Measurements from ENCODE around the gene CCL22.
"Not testable (repeated sequence)": the region's sequence is repeated elsewhere in the genome, so short reads cannot be mapped to it uniquely, and the experiment has no call there.

CCL22 gene

GRCh38 chr16:57372372-57373116 is 14.0 kb downstream of the CCL22 start, which contains the start of gene CX3CL1:
Gene CX3CL1, plus strand, starts transcription at chr16:57372490. Its CDS starts 79 bp downstream, at chr16:57372569.
- H3K4me1 ChIP-seq (ENCODE audit: low read length), result peaks cover 71% of the 10 kb centered on the region
- peaks cover 25% of the 10 kb centered on the region for H3K79me2 ChIP-seq (ENCODE audit: low read length)
- TF ChIP-seq EZH2phosphoT487 (IDR thresholded peaks at IDR 0.05; ENCODE audit: low read depth) (no peak), CTCF (IDR thresholded peaks at IDR 0.05; ENCODE audit: low read depth, low read length) (0 out of 2 replicates have a peak, but pooled peaks have one; percentile 6)
- H3K27me3 ChIP-seq (ENCODE audit: low read depth, low read length), result no peaks in the 10 kb centered on the region
- H2AFZ ChIP-seq (ENCODE audit: low read depth, low read length), result no peak within 1 kb of the TSS
- H3K27ac ChIP-seq (ENCODE audit: low read length), result peak within 1 kb of the TSS; percentile 48
- H3K9ac ChIP-seq (ENCODE audit: low read length), result peak within 1 kb of the TSS; percentile 70
- no peaks in the 10 kb centered on the region for H4K20me1 ChIP-seq (ENCODE audit: insufficient read depth, low read length)
- H3K4me3 ChIP-seq (ENCODE audit: low read length), result peak within 1 kb of the TSS; percentile 75
- H3K36me3 ChIP-seq (replicated peaks; ENCODE audit: low read depth, low read length), result no peaks in the 10 kb centered on the region
- H3K9me3 ChIP-seq (ENCODE audit: insufficient read depth, low read length), result no peaks in the 10 kb centered on the region
- peak within 1 kb of the TSS; percentile 90 for H3K4me2 ChIP-seq (ENCODE audit: low read length)

DNA sequence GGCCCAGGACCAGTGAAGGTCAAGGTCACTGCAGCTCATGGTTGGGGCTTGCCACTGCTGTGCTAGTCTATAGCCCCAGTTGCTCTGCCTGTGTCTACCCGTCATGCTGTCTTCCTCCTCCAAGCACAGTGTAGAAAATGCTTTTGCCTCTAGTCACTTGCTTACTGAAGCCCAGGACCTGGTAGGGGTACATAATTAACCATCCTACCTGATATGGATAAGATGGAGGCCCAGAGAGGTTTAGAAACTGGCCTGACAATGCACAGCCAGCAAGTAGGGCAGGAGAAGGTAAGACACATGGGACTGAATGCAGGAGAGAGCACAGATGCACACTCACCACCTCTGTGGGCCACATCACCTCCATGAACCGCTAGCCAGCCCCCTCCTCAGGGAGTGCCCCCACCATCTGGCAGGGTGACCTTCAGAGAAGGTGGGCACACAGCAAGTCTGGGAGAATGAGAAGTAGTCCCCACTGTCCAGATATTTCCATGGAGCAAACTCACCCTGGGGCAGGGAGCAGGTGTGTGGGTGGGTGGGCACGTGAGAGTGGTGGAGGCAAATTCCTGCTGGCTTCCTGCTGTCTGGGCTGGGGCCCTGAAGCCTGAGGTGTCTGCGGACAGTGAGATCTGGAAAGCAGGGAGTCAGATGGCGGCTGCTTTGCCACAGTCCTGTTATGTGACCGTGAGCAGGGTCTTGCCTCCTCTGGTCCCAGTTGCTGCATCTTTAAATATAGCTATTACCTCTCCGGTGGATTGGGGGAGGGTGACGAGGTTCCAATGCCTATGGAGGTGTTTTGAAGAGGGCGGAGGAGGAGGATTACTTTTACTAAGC is 14.7 kb downstream of the CCL22 start:
- Histone ChIP-seq H3K4me1 (ENCODE audit: low read length) (peaks cover 74% of the 10 kb centered on the region), H3K9ac (ENCODE audit: low read length) (peak overlapping the region; percentile 70), H3K36me3 (replicated peaks; ENCODE audit: low read depth, low read length) (no peaks in the 10 kb centered on the region), H4K20me1 (ENCODE audit: insufficient read depth, low read length) (no peaks in the 10 kb centered on the region), H3K4me2 (ENCODE audit: low read length) (peak overlapping the region; percentile 90), H2AFZ (ENCODE audit: low read depth, low read length) (0 out of 2 replicates have a peak overlapping the region, but pooled peaks have one; percentile 4), H3K27me3 (ENCODE audit: low read depth, low read length) (no peaks in the 10 kb centered on the region), H3K27ac (ENCODE audit: low read length) (peak overlapping the region; percentile 48), H3K79me2 (ENCODE audit: low read length) (peaks cover 25% of the 10 kb centered on the region), H3K4me3 (ENCODE audit: low read length) (peak overlapping the region; percentile 75), H3K9me3 (ENCODE audit: insufficient read depth, low read length) (no peaks in the 10 kb centered on the region)
- TF ChIP-seq CTCF (IDR thresholded peaks at IDR 0.05; ENCODE audit: low read depth, low read length), result no peak
- TF ChIP-seq EZH2phosphoT487 (IDR thresholded peaks at IDR 0.05; ENCODE audit: low read depth), result no peak

GRCh38 chr16:57374067-57374534 is 15.5 kb downstream of the CCL22 start:
- Histone ChIP-seq H3K9ac (ENCODE audit: low read length) (peak overlapping the region; percentile 70), H3K79me2 (ENCODE audit: low read length) (peaks cover 30% of the 10 kb centered on the region), H4K20me1 (ENCODE audit: insufficient read depth, low read length) (no peaks in the 10 kb centered on the region), H3K4me2 (ENCODE audit: low read length) (peak overlapping the region; percentile 90), H3K27me3 (ENCODE audit: low read depth, low read length) (no peaks in the 10 kb centered on the region), H3K4me3 (ENCODE audit: low read length) (peak overlapping the region; percentile 75), H2AFZ (ENCODE audit: low read depth, low read length) (0 out of 2 replicates have a peak overlapping the region, but pooled peaks have one; percentile 16), H3K27ac (ENCODE audit: low read length) (peak overlapping the region; percentile 48), H3K4me1 (ENCODE audit: low read length) (peaks cover 82% of the 10 kb centered on the region), H3K36me3 (replicated peaks; ENCODE audit: low read depth, low read length) (no peaks in the 10 kb centered on the region), H3K9me3 (ENCODE audit: insufficient read depth, low read length) (no peaks in the 10 kb centered on the region)
- TF ChIP-seq CTCF (IDR thresholded peaks at IDR 0.05; ENCODE audit: low read depth, low read length) (no peak), EZH2phosphoT487 (IDR thresholded peaks at IDR 0.05; ENCODE audit: low read depth) (no peak)

DNA sequence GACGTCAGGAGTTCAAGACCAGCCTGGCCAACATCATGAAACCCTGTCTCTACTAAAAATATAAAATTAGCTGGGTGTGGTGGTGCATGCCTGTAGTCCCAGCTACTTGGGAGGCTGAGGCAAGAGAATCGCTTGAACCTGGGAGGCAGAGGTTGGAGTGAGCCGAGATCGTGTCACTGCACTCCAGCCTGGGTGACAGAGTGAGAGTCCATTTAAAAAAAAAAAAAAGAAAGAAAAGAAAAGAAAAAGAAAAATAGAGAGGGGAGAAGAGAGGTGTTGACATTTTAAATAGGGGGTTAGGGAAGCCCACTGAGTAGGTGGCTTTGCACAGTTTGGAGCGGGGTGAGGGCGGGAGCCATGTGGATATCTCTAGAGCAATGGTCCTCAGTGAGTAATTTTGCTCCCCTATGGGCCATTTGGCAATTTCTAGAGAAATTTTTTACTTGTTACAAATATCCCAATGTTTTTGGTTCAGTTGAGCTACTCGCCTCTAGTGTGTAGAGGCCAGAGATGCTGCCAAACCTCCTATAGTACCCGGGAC is 16.4 kb downstream of the CCL22 start:
- Histone ChIP-seq H3K4me2 (ENCODE audit: low read length) (peak overlapping the region; percentile 0; the same call in 1 of the 2 replicates), H3K4me1 (ENCODE audit: low read length) (peaks cover 85% of the 10 kb centered on the region), H3K27ac (ENCODE audit: low read length) (peak overlapping the region; percentile 97), H3K79me2 (ENCODE audit: low read length) (peaks cover 30% of the 10 kb centered on the region)
- not testable (repeated sequence) for H2AFZ ChIP-seq (ENCODE audit: low read depth, low read length); H3K4me3 ChIP-seq (ENCODE audit: low read length); H3K9me3 ChIP-seq (ENCODE audit: insufficient read depth, low read length); H4K20me1 ChIP-seq (ENCODE audit: insufficient read depth, low read length); H3K27me3 ChIP-seq (ENCODE audit: low read depth, low read length); H3K9ac ChIP-seq (ENCODE audit: low read length); H3K36me3 ChIP-seq (replicated peaks; ENCODE audit: low read depth, low read length)
